GM12874 (cell line): ENCODE data around the gene SLC47A2.

Source experiments
- CTCF ChIP-seq: IDR thresholded peaks from 2 replicates; pipeline ENCODE4 v1.5.1; 2011; ENCODE audit warnings: low read depth, mild to moderate bottlenecking, control low read depth, low read length, moderate library complexity; ENCODE audit not compliant: insufficient read depth

The SLC47A2 gene

GRCh38 chr17:19629449-19629848 is 86.9 kb downstream of the SLC47A2 start:
- no peak for TF ChIP-seq CTCF
